ENCODE data around the gene RBFOX1. TPM values are rescaled to one million over a fixed set of nuclear protein-coding genes. Genes with fewer than 3 reads are reported as not detected.

The RBFOX1 gene
- total RNA-seq, 1 donor from 2014 or later, result not detected

- Mint-ChIP-seq H3K27ac (ENCODE audit: unreplicated experiment) (no peak overlapping the region), H3K36me3 (ENCODE audit: unreplicated experiment) (no peaks in the 10 kb centered on the region), H3K27me3 (ENCODE audit: unreplicated experiment) (no peaks in the 10 kb centered on the region), H3K9me3 (ENCODE audit: unreplicated experiment) (peaks cover 29% of the 10 kb centered on the region), H3K4me3 (ENCODE audit: unreplicated experiment) (no peak overlapping the region), H3K4me1 (ENCODE audit: unreplicated experiment) (no peaks in the 10 kb centered on the region)
- TF ChIP-seq CTCF (IDR thresholded peaks at IDR 0.05), result no peak
- no peak for DNase-seq (ENCODE audit: extremely low spot score, unreplicated experiment)
Measured at GRCh38 chr16:7653746-7654461, 321.3 kb downstream of the RBFOX1 start.

GRCh38 chr16:7675628-7676027 lies 343.0 kb downstream of the RBFOX1 start:
- peaks cover 9% of the 10 kb centered on the region for H3K9me3 Mint-ChIP-seq (ENCODE audit: unreplicated experiment)
- H3K4me3 Mint-ChIP-seq (ENCODE audit: unreplicated experiment), result no peak overlapping the region
- no peaks in the 10 kb centered on the region for H3K4me1 Mint-ChIP-seq (ENCODE audit: unreplicated experiment)
- H3K27ac Mint-ChIP-seq (ENCODE audit: unreplicated experiment), result no peak overlapping the region
- no peak for DNase-seq (ENCODE audit: extremely low spot score, unreplicated experiment)
- H3K27me3 Mint-ChIP-seq (ENCODE audit: unreplicated experiment), result no peaks in the 10 kb centered on the region
- no peaks in the 10 kb centered on the region for H3K36me3 Mint-ChIP-seq (ENCODE audit: unreplicated experiment)
- TF ChIP-seq CTCF (IDR thresholded peaks at IDR 0.05), result no peak

- H3K36me3 Mint-ChIP-seq (ENCODE audit: unreplicated experiment), result no peaks in the 10 kb centered on the region
- TF ChIP-seq CTCF (IDR thresholded peaks at IDR 0.05), result no peak
- H3K27me3 Mint-ChIP-seq (ENCODE audit: unreplicated experiment), result no peaks in the 10 kb centered on the region
- H3K27ac Mint-ChIP-seq (ENCODE audit: unreplicated experiment), result no peak overlapping the region
- no peak for DNase-seq (ENCODE audit: extremely low spot score, unreplicated experiment)
- no peak overlapping the region for H3K4me3 Mint-ChIP-seq (ENCODE audit: unreplicated experiment)
- no peaks in the 10 kb centered on the region for H3K4me1 Mint-ChIP-seq (ENCODE audit: unreplicated experiment)
- peaks cover 29% of the 10 kb centered on the region for H3K9me3 Mint-ChIP-seq (ENCODE audit: unreplicated experiment)
Measured at GRCh38 chr16:7680296-7680695, 347.7 kb downstream of the RBFOX1 start.

DNA sequence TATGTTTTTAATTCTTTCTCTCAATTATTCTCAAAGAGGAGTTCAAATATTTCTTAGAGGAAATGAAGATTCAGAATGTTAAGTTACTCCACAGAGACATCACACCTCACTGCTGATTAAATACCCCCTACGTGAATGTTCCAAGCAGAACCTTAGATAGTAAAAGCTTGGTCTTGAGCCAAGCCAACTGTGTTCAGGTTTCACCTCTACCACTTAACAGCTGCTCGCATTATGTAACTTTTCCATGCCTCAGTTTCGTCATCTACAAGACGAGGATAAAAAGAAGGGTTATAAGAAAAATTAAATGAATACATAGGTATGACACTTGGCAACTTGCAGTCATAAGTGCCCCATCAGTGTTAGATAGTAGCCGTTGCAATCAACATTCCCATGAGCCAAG lies 356.2 kb downstream of the RBFOX1 start:
- H3K4me3 Mint-ChIP-seq (ENCODE audit: unreplicated experiment), result no peak overlapping the region
- no peak overlapping the region for H3K27ac Mint-ChIP-seq (ENCODE audit: unreplicated experiment)
- peaks cover 40% of the 10 kb centered on the region for H3K9me3 Mint-ChIP-seq (ENCODE audit: unreplicated experiment)
- H3K36me3 Mint-ChIP-seq (ENCODE audit: unreplicated experiment), result no peaks in the 10 kb centered on the region
- no peak for TF ChIP-seq CTCF (IDR thresholded peaks at IDR 0.05)
- DNase-seq (ENCODE audit: extremely low spot score, unreplicated experiment), result no peak
- no peaks in the 10 kb centered on the region for H3K27me3 Mint-ChIP-seq (ENCODE audit: unreplicated experiment)
- no peaks in the 10 kb centered on the region for H3K4me1 Mint-ChIP-seq (ENCODE audit: unreplicated experiment)

GRCh38 chr16:7689234-7689633 lies 356.6 kb downstream of the RBFOX1 start:
- no peak for DNase-seq (ENCODE audit: extremely low spot score, unreplicated experiment)
- no peak overlapping the region for H3K27ac Mint-ChIP-seq (ENCODE audit: unreplicated experiment)
- TF ChIP-seq CTCF (IDR thresholded peaks at IDR 0.05), result no peak
- H3K9me3 Mint-ChIP-seq (ENCODE audit: unreplicated experiment), result peaks cover 40% of the 10 kb centered on the region
- H3K27me3 Mint-ChIP-seq (ENCODE audit: unreplicated experiment), result no peaks in the 10 kb centered on the region
- H3K4me3 Mint-ChIP-seq (ENCODE audit: unreplicated experiment), result no peak overlapping the region
- H3K36me3 Mint-ChIP-seq (ENCODE audit: unreplicated experiment), result no peaks in the 10 kb centered on the region
- H3K4me1 Mint-ChIP-seq (ENCODE audit: unreplicated experiment), result no peaks in the 10 kb centered on the region
